A673 (cell line): Measurements from ENCODE around the gene ATP6V1C2. TPM values are rescaled to one million over a fixed set of nuclear protein-coding genes. Genes with fewer than 3 reads are reported as not detected.

Experiments used
- BruUV-seq: library from RNA; stranded (reverse); fragments of 400-500 nt; replicated peaks from 2 replicates; lab custom pipeline; 2021; lab: Mats Ljungman, UMichigan
- CTCF ChIA-PET: fragments of 300-600 bp; sonication (Branson Sonifier 250); formaldehyde crosslinking; loops from one replicate; lab custom pipeline; 2022; ENCODE audit warnings: antibody characterized with exemption; lab: Charles Lee
- POLR2A ChIA-PET: fragments of 300-600 bp; sonication (Branson Sonifier 250); formaldehyde crosslinking; loops from one replicate; lab custom pipeline; 2022; ENCODE audit warnings: antibody characterized with exemption; ENCODE audit not compliant: low non-redundant PET; lab: Charles Lee
- DNase-seq: peaks from one replicate; pipeline ENCODE4 v3.0.0-alpha.2; 2015; ENCODE audit warnings: low spot score
- H3K27ac ChIP-seq: fragments of 200-600 bp; sonication (generic); 2 replicates; pipeline ENCODE4 v1.5.1; 2016; ENCODE audit warnings: mixed run types, low read depth, mild to moderate bottlenecking, mixed read lengths, antibody characterized with exemption, low read length; ENCODE audit not compliant: poor library complexity, severe bottlenecking
- H3K27me3 ChIP-seq: fragments of 200-600 bp; sonication (generic); replicated peaks from 2 replicates; pipeline ENCODE4 v1.6.1; 2017; ENCODE audit warnings: mixed run types, low read depth, mild to moderate bottlenecking, mixed read lengths, antibody characterized with exemption, low read length; ENCODE audit not compliant: insufficient read depth, poor library complexity
- H3K36me3 ChIP-seq: fragments of 200-600 bp; sonication (generic); 2 replicates; pipeline ENCODE4 v1.6.1; 2016; ENCODE audit warnings: mixed run types, mild to moderate bottlenecking, mixed read lengths, antibody characterized with exemption, low read length; ENCODE audit not compliant: insufficient read depth, poor library complexity, severe bottlenecking
- H3K4me1 ChIP-seq: fragments of 200-600 bp; sonication (generic); 2 replicates; pipeline ENCODE4 v1.6.1; 2017; ENCODE audit warnings: mixed run types, mild to moderate bottlenecking, mixed read lengths, antibody characterized with exemption, low read length; ENCODE audit not compliant: insufficient read depth, poor library complexity, severe bottlenecking
- H3K4me3 ChIP-seq: fragments of 200-600 bp; sonication (generic); 2 replicates; pipeline ENCODE4 v1.5.1; 2016; ENCODE audit warnings: low read depth, mixed run types, mild to moderate bottlenecking, mixed read lengths, low read length; ENCODE audit not compliant: poor library complexity, severe bottlenecking
- H3K9me3 ChIP-seq: fragments of 200-600 bp; sonication (generic); 2 replicates; pipeline ENCODE4 v1.6.1; 2016; ENCODE audit warnings: mixed run types, low read depth, mild to moderate bottlenecking, mixed read lengths, antibody characterized with exemption, low read length; ENCODE audit not compliant: poor library complexity, severe bottlenecking
- EZH2 ChIP-seq: fragments of 200-600 bp; sonication (generic); IDR thresholded peaks from 2 replicates; pipeline ENCODE4 v1.6.1; 2017; ENCODE audit warnings: borderline replicate concordance, low read depth, mild to moderate bottlenecking, mixed read lengths, antibody characterized with exemption, low read length; ENCODE audit not compliant: poor library complexity, severe bottlenecking
- intact Hi-C: fragments of 100-400 bp; cut with micrococcal nuclease; formaldehyde crosslinking; loops from one replicate; pipeline ENCODE4 v1.10.0; 2022; ENCODE audit not compliant: unreplicated experiment
- total RNA-seq: library from RNA; stranded (reverse); gene quantifications from 2 replicates; pipeline ENCODE4 v1.2.3, GENCODE V29; 2021
- TF ChIP-seq, protein P1 (sequence below): fragments of 300-800, 200-600 bp; sonication (generic); conservative IDR thresholded peaks from 2 replicates; pipeline ENCODE4 v1.5.1; 2017; ENCODE audit warnings: low read depth, mild to moderate bottlenecking, antibody characterized with exemption, low read length, moderate library complexity, mixed read lengths

ATP6V1C2 gene
- total RNA-seq, 1 experiment from 2014 or later = not detected

DNA sequence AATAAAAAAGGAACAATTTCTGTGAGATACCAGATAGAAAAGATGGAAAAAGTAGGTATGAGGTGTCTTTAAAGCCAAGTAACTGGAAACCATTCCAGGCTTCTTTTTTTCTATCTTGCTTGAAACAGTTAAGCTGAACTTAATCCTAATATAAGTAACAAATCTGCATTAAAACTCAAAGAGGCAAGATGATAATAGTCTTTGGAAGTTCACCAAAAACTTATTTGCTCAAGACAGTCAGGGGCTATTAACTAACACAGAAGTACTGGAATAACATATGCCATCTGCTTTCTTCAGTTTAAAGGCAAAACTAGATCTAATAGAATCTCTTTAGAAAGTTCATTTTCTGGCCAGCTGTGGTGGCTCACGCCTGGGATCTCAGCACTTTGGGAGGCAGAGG lies 72.4 kb downstream of the ATP6V1C2 start:
- CTCF ChIA-PET = no interaction called here

DNA sequence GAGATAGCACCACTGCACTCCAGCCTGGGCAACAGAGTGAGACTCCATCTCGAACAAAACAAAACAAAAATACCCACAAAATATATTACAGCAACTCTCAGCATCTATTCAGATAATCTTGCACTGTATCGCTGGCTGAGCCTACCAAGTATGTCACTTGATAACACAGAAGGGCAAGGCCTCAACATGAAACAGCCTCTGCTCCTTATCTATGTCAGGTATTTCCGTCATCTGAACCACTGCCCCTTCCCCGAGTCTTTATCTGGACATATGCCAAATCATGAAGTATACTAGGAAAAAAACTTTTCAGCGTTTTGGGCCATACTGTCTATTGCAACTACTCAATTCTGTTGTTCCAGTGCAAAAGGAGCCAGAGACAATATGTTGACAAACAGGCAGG lies 73.4 kb downstream of the ATP6V1C2 start:
- no peak for DNase-seq
- H3K27me3 ChIP-seq = no peaks in the 10 kb centered on the region
- no peak overlapping the region for H3K27ac ChIP-seq
- CTCF ChIA-PET = no interaction called here
- intact Hi-C loops = no loop called here
- no peaks in the 10 kb centered on the region for H3K9me3 ChIP-seq
- no TSS peak for BruUV-seq
- peaks cover 90% of the 10 kb centered on the region for H3K36me3 ChIP-seq
- POLR2A ChIA-PET = no interaction called here
- H3K4me3 ChIP-seq = no peak overlapping the region
- no peaks in the 10 kb centered on the region for H3K4me1 ChIP-seq
- TF ChIP-seq, protein P1, sequence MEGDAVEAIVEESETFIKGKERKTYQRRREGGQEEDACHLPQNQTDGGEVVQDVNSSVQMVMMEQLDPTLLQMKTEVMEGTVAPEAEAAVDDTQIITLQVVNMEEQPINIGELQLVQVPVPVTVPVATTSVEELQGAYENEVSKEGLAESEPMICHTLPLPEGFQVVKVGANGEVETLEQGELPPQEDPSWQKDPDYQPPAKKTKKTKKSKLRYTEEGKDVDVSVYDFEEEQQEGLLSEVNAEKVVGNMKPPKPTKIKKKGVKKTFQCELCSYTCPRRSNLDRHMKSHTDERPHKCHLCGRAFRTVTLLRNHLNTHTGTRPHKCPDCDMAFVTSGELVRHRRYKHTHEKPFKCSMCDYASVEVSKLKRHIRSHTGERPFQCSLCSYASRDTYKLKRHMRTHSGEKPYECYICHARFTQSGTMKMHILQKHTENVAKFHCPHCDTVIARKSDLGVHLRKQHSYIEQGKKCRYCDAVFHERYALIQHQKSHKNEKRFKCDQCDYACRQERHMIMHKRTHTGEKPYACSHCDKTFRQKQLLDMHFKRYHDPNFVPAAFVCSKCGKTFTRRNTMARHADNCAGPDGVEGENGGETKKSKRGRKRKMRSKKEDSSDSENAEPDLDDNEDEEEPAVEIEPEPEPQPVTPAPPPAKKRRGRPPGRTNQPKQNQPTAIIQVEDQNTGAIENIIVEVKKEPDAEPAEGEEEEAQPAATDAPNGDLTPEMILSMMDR = no peak
- no peak for TF ChIP-seq EZH2

More for the DNA sequence above, 72.4 kb downstream of the ATP6V1C2 start:
- no TSS peak for BruUV-seq
- no peak for DNase-seq
- intact Hi-C loops = no loop called here
- H3K9me3 ChIP-seq = no peaks in the 10 kb centered on the region
- POLR2A ChIA-PET = no interaction called here
- peaks cover 91% of the 10 kb centered on the region for H3K36me3 ChIP-seq
- TF ChIP-seq EZH2 = no peak
- TF ChIP-seq, protein P1 = no peak
- no peak overlapping the region for H3K27ac ChIP-seq
- H3K4me1 ChIP-seq = no peaks in the 10 kb centered on the region
- H3K27me3 ChIP-seq = no peaks in the 10 kb centered on the region
- H3K4me3 ChIP-seq = no peak overlapping the region

DNA sequence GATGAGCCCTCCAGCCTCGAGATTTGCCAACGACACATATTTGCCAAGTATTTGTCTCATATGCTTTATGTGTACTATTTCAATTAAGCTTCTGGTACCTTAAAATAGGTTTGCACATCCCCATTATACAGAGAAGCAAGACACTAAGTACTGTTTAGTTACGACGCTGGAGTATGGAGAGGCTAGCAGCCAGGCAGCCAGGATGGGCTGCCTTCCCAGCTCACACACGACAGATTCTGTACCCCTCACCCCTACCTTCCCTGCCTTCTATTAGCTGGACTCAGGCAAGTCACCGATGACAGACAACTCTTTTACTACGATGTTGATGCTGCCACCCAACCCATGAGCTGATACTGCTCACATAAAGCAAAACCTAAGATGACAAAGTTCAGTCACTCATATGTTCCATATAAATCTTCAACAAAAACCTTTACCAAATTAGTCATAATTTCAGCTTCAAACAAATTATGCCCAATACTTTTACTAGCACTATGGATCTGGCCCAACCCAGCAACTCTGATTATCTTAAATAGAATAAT lies 74.1 kb downstream of the ATP6V1C2 start:
- no peak for DNase-seq
- intact Hi-C loops = no loop called here
- POLR2A ChIA-PET = interaction anchor here (0.7 kb wide), 1 partner anchor 670 kb away, joined by 7 read pairs; no protein-coding TSS in a partner anchor
- CTCF ChIA-PET = no interaction called here
- Histone ChIP-seq H3K27ac (no peak overlapping the region), H3K4me3 (no peak overlapping the region), H3K4me1 (no peaks in the 10 kb centered on the region), H3K9me3 (no peaks in the 10 kb centered on the region), H3K27me3 (no peaks in the 10 kb centered on the region), H3K36me3 (peaks cover 89% of the 10 kb centered on the region)
- BruUV-seq = no TSS peak
- no peak for TF ChIP-seq EZH2
- TF ChIP-seq, protein P1 = no peak
